DMS 273 (cell line): ENCODE results near the gene ANKRD36B.
"Not testable (repeated sequence)": the region's sequence is repeated elsewhere in the genome, so short reads cannot be mapped to it uniquely, and the experiment has no call there.

Experiments used
- DNase-seq: peaks from one replicate; lab custom pipeline; 2025; ENCODE audit not compliant: unreplicated experiment; lab: John Stamatoyannopoulos, UW

Gene ANKRD36B

DNA sequence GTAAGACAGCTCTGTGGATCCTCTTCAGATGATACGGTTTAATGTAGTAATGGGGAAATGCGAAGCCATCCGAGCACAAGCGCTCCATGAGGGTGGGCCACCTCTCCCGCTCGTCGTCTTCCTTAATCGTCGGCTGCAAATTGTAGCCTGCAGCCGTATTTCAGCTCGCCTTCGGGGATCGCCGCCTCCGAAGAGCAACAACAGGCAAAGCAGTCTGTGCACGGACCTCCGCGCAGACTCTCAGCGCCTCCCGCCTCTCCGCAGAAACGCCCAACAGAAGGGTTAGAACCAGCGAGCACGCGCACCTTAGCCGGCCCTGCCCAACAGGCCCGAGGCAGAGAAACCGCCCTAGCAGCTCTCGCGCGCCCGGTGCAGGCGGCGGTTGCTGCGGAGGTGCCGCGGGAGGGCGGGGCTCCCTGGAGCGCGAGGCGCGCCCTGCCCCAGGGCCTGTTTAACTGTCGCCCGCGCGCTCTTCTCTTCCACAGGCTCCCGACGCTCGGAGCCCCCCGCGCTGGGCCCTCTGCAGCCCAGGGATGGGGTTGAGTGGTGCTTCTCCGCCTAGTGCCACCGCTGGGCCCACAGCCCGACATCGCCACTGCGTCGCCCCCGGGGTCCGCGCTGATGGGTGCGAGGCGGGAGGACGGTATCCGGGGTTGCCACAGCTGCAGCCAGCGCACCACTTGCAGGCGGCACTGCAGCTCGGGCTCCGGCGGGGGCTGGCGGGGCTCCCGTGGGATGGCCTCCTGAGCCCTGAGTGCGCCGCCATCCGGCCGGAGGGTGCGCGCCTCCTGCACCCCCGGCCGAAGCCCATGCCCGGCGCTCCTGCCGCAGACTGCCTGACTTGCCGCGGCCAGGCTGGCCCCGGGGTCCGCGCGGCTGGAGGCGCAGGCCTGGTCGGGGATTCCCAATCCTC is at the start of gene ANKRD36B:
TSS of gene ANKRD36B (minus strand) at position 280 of the 913 bp plus-strand sequence. CDS start at position 88, 192 bp downstream.
- not testable (repeated sequence) for DNase-seq

DNA sequence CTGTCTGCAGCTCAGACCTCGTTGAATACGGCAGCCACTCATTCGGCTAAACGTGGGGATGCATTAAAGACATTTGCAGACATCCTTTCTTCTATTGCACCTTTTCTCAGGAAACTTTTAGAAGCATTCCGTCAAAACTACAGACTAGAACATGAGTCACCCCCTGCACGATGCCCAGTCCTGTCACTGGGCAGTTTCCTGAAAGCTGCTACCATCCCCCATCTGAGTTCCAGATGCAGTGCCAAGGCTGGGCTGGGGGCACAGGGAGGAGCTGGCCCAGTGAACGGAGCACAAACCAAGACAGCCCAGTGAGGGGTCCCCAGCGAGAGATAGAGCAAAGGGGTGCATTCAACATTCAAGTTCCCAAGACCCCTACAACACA is 36.4 kb upstream of the ANKRD36B start:
- not testable (repeated sequence) for DNase-seq

DNA sequence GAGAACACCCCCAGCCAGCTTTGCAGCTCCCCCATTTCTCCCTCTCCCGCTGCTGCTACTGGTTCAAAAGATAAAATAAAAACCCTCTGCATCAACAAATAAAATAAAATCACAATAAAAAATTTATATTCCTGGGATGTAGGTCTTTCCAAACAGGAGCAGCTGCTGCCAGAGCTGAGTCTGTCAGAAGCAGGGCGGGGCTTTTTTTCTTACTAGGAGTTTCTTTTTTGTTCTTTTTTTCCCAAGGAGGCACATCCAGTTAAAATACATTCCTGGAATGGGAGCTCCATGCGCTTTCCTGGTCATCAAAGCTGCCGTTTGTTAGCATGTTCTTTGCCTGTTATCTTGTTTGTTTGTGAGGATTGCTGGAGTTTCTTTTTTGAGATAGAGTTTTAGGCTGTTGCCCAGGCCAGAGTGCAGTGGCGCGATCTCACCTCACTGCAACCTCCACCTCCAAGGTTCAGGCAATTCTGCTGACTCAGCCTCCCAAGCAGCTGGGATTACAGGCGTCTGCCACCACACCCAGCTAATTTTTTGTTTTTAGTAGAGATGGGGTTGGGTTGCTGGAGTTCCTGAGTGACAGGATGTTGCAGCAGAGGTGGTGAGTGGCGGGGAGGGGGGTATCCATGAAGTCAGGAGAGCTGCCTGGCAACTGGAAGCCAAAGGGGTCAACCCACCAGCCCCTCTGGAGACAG is 35.8 kb upstream of the ANKRD36B start:
- not testable (repeated sequence) for DNase-seq

DNA sequence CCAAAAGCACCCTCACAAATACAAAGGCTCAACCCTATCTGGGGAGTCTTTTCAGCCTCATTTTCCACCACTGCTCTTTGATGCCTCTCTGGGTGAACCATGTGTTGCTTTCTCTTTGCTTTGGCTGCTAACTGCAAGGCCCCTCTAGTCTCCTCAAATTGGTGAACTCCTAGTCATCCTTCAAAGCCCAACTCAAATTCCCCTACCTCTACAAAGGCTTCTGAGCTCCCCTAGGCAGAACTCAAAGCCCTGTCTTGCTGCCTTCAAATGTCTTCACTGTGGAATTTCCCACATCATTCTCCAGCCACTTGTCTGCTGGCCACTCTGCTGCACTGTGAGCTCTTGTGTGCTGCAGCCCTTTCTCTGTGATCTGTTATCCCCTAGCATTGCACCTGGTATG is 33.3 kb upstream of the ANKRD36B start:
- DNase-seq, result not testable (repeated sequence)

DNA sequence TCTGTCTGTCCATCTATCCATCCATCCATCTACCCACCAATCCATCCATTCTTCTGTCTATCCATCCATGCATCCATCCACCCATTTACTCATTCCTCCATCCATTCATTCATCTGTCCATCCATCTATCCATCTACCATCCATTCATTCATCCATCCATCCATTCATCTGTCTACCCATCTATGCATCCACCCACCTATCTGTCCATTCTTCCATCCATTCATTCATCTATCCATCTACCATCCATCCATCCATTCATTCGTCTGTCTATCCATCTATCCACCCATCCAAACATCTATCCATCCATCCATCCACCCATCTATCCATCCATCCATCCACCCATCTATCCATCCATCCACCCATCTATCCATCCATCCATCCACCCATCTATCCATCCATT is 30.8 kb upstream of the ANKRD36B start:
- DNase-seq, result not testable (repeated sequence)

DNA sequence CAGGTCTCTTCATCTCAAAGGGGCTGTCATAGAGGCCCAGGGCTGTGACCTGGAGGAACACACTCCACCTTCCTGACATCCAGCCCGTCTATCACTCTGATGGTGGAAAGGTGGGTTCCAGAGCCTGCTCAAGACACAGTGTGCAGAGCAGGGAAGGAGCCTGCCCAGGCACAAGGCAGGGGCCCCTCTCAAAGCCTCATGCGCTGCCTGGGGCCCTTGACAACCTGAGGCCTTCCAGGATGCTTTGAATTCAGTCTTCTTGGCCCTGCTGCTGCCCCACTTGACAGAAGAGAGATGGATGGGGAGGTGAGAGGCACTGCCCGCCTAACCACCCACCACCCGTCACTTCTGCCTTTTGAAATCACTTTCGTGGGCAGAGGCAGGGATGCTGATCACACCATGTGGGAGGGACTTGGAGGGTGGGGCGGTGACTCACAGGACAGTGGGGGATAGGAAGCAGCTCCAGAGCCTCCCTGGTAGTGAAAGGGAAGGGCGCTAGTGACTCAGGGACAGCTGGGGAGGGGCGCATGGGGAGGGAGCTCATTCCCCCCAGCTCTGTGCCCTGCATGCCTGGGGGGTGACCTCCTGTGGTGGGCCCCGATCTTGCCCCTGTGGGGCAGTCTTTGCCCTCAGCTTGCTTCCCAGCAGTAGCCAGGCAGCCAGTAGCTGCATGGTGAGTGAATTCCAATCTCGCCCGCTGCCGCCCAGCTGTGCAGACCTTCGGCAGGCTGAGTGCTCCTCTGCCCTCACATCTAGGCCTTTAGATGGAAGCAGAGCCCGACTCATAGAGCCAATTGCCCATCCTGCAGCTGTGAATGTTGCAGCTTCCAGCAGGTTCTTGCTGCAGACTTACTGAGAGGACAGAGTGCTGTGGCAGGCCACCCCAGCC is 29.5 kb upstream of the ANKRD36B start:
- DNase-seq, result not testable (repeated sequence)

DNA sequence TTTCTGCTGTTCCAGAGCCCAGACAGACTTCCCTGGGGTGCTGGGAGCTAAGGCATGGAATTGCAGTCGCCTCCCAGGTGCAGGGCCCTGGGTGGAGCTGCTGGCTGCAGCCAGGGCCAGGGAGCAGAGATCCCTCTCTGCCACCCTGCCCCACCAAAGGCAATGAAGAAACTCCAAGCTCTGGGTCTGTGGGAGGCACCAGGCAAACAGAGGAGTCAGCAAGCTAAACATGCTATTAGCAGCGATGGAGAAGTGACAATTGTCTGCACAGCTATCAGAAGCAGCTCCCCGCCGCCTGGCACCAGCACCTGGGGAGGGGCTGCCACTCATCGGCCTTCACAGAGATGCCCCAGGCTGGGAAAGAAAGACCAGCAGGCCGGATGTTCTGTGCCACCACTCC is 28.2 kb upstream of the ANKRD36B start:
- no peak for DNase-seq

DNA sequence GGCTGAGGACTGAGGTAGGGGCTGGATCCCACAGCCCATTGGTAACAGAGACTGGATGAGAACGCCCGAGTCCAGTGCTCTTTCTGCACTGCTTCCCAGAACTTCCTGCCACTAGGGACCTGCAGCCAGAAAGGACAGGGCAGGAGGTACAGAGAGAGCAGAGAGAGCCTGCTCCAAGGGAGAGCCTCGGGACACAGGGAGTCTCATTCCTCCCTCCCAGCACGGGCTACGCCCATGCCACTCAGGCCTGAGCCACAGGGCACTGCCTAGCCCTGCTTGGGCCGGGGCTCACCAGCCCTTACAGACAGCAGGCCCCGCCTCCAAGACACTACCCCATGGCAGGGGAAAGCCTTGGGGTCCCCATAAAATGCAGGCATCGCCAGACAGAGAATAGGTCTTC is 26.1 kb upstream of the ANKRD36B start:
- DNase-seq, result not testable (repeated sequence)

DNA sequence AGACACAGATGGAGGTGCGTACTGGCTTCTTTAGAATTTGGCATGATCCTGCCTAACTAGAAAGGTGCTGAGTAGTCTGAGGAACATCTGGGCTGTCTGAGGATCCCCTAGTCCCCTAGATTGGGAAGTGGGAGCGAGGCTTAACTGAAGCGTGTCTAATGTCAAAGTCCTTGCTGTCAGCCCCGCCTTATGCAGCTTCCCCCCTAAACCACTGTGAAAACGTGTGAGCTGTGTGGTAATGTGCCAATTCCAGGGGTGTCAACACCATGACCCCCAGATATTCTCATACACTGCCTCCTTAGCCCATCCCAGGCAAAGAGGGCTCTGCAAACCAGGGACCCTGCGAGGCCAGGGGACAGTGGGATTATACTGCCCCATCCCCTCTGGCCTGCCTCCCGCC is 22.2 kb upstream of the ANKRD36B start:
- DNase-seq, result not testable (repeated sequence)

DNA sequence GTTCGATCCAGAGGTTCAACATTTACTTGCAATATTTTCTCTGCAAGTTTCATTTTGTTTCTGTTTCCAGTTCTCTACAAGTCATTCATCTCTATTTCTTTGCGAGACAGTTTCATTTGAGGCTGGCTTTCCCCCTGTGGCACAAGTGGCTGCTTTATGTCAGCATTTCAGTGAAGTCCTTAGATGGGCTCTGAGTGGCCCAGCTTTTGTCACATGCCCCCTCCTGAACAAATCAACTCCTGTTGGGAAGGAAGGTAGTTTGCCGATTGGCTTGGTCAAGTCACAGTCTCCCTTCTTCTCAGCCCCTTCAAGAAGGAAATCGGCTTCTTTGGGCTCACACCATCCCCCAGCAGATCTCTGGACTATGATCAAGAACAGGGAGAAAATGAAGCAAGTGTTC is 19.1 kb upstream of the ANKRD36B start:
- DNase-seq, result not testable (repeated sequence)

DNA sequence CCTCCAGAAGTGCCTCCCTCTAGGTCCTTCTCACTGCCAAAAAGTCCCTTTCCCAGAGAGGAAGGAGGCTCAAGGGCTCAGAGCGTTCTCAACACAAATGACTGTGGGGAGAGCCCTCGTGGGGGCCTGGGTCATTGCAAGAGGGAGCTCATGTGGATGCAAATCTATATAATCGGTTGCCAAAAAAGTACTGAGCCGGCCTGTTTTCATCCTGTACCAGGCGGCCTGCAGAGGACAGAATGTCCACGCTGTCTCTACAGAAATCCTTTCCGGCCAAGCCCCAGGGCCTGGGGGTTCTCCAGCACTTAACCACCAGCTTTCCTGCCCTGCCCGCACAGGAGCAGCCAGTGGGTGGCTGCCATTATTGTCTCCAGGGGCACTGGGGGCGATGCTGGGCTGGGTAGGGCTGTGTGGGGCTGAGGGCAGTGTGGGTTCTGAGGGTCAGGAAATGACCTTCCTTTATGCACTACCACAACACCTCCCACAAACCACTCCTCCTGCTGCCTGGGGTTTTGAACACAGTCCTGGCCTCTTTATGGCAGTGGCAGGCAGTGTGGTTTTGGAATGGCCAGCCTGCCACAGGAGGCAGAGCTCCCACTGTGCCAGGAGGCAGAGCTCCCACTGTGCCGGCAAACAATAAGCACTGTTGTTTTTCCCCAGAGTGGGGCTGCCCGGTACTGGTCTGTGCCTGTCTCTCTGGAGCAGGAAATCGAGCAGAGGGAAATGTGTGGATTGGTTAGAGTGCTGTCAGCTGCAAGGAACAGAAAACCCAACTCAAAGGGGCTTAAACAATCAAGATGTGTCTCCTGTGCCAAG is 16.1 kb upstream of the ANKRD36B start:
- DNase-seq, result not testable (repeated sequence)

DNA sequence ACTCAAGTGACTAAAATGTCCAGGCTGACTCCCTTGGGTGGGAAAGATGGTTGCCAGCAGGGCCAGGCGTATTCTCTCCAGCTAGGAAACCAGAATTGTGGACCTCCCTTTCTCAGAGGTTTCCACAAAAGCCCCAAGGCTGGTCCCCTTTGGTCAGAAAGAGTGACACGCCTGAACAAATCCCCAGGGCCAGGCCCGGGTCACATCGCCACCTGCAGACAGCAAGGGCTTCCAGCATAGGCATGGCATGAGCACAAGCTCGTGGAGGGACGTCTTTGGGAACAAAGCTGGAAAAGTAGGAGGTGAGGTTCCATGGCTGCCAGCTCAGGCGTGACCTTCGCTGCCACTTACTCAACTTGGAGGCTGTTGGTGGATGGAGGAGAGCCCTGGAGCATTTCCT is 15.4 kb upstream of the ANKRD36B start:
- not testable (repeated sequence) for DNase-seq

DNA sequence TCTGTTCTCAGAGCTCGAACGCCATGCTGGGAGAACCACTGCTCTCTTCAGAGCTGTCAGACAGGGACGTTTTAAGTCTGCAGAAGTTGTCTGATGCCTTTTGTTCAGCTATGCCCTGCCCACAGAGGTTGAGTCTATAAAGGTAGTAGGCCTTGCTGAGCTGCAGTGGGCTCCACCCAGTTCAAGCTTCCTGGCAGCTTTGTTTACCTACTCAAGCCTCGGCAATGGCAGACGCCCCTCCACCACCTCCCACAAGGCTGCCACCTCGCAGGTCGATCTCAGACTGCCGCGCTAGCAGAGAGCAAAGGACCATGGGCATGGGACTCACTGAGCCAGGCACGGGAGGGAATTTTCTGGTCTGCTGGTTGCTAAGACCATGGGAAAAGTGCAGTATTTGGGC is 11.9 kb upstream of the ANKRD36B start:
- not testable (repeated sequence) for DNase-seq

DNA sequence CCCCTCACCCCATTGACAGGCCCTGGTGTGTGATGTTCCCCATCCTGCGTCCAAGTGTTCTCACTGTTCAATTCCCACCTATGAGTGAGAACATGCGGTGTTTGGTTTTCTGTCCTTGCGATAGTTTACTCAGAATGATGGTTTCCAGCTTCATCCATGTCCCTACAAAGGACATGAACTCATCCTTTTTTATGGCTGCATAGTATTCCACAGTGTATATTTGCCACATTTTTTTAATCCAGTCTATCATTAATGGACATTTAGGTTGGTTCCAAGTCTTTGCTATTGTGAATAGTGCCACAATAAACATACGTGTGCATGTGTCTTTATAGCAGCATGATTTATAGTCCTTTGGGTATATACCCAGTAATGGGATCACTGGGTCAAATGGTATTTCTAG is 6.5 kb upstream of the ANKRD36B start:
- DNase-seq, result not testable (repeated sequence)

DNA sequence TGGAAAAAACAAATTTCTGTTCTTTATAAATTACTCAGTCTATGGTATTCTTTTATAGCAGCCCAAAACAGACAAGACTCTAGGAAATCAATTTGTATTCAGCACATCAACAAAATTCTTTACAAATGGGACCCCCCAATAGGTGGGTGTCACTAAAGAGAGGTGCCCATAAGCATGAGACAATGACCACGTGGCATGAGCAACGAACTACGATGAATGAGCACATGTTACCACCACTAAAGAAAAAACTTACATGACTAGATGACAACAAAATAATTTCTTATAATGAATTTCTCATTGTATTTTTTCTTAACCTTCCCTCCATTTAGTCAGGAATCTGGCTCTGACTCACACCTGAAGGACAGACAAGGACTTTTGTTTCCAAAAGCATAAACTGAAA is 3.8 kb upstream of the ANKRD36B start:
- DNase-seq, result not testable (repeated sequence)

DNA sequence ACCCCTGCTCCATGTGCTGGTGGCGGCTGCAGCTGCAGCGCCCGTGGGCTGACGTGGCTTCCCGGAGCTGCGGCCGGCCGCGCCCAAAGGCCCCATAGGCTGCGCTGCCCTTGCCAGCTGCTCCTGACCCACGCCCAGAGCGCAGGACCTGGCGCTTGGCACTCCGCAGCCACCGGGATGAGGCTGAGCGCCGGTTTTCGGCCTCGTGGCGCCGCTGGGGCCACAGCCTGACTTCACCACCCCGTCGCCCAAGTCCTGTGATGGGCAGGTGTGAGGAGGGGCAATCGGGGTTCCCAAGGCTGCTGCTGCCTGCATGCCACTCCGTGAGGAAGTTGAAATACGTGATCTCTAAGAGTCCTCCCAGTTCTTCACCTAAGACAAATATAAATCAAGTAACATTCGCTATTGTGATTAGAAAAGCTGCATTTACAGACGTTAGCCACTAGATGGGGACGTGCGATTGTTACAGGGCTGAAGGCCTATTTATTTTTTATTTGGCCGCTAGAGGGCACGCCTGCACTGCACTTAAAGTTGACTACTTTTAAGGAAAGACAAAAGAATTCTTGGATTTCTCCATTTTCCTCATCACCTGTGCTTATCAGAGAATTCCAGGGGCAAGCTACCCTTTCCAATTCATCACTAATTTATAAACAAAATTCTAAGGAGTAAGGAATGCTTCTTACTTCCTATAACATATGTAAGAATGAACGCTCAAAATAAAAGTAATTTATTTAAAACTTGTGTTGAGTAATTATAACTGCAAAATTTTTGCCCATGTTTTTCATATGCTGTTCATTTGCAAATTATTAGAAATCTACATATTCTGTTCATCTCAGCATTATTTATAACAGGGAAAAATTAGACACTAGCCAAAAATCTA is 1.1 kb upstream of the ANKRD36B start:
- DNase-seq, result not testable (repeated sequence)

DNA sequence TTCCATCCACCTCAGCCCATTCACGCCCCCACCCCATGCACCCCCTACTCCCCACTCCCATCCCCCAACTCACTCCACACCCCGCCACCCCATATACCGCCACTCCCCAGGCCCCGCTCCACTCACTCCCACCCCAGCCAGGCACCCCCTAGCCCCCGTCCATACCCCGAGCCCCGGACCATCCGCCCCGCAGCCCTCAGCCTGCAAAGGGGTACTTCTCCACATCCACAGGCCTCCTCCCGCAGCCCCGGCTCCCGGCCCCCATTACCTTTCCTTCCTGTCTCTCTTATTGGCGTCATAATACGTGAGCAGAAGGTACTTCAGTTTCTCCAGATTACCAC is 450 bp downstream of the ANKRD36B start:
- DNase-seq, result not testable (repeated sequence)

DNA sequence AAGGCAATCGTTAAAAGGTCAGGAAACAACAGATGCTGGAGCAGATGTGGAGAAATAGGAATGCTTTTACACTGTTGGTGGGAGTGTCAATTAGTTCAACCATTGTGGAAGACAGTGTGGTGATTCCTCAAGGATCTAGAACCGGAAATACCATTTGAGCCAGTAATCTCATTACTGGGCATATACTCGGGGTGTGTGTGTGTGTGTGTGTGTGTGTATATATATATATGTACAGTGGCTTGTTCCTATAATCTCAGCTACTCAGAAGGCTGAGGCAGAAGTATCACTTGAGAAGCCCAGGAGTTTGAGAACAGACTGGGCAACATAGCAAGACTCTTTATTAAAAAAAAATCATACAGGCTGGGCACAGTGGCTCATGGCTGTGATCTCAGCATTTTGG is 24.0 kb downstream of the ANKRD36B start:
- not testable (repeated sequence) for DNase-seq

DNA sequence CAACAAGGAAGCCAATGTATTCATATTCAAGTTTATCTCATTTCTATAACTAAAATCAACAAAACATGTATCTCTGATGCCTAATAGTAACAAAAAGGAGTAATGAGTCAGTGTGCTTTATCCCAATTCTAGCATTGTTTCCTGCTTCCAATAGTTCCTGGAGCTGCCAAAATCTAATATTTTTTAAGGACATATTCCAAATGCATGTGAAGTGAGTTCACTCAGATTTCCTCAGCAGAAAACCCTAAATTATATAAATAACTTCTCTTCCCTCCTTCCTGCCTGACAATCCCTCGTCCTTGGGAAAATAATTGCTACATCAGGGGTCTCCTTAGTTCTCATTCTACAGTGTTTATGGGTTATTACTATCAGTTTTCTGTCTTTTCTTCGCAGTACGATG is 37.3 kb downstream of the ANKRD36B start:
- not testable (repeated sequence) for DNase-seq
